ENCODE data around the gene PIGH.
"Not testable (repeated sequence)": the region's sequence is repeated elsewhere in the genome, so short reads cannot be mapped to it uniquely, and the experiment has no call there.

Gene PIGH

GRCh38 chr14:67619446-67620216, 19.6 kb upstream of the PIGH start, which contains the start of gene ARG2:
TSS of gene ARG2 (plus strand) at chr14:67619920. CDS start at chr14:67619978, 58 bp downstream.
- DNase-seq (ENCODE audit: insufficient read length, low spot score) (peak; percentile 82), FAIRE-seq (peak; percentile 98)
- TF ChIP-seq SPI1 (IDR thresholded peaks at IDR 0.05; ENCODE audit: low read depth, low read length) = no peak
- TF ChIP-seq TAF1 (IDR thresholded peaks at IDR 0.05; ENCODE audit: low read depth, low read length) = no peak
- TF ChIP-seq POLR2AphosphoS5 (IDR thresholded peaks at IDR 0.05; ENCODE audit: low read depth, low read length) = no peak
- TF ChIP-seq POLR2A (IDR thresholded peaks at IDR 0.05; ENCODE audit: low read depth, low read length) = no peak
- TF ChIP-seq PAX5 (IDR thresholded peaks at IDR 0.05; ENCODE audit: insufficient read depth, low read length, severe bottlenecking) = peak; percentile 11
- TF ChIP-seq POU2F2 (IDR thresholded peaks at IDR 0.05; ENCODE audit: low read depth, low read length) = 0 out of 2 replicates have a peak, but pooled peaks have one; percentile 16

GRCh38 chr14:67618617-67619063, 18.6 kb upstream of the PIGH start:
- DNase-seq (ENCODE audit: insufficient read length, low spot score) (peak; percentile 34), FAIRE-seq (peak; percentile 43)
- TF ChIP-seq POLR2A (IDR thresholded peaks at IDR 0.05; ENCODE audit: low read depth, low read length) (no peak), PAX5 (IDR thresholded peaks at IDR 0.05; ENCODE audit: insufficient read depth, low read length, severe bottlenecking) (no peak), TAF1 (IDR thresholded peaks at IDR 0.05; ENCODE audit: low read depth, low read length) (no peak), POLR2AphosphoS5 (IDR thresholded peaks at IDR 0.05; ENCODE audit: low read depth, low read length) (no peak)

GRCh38 chr14:67610491-67610890, 10.4 kb upstream of the PIGH start:
- TF ChIP-seq POLR2AphosphoS5 (IDR thresholded peaks at IDR 0.05; ENCODE audit: low read depth, low read length) = no peak
- TF ChIP-seq POU2F2 (IDR thresholded peaks at IDR 0.05; ENCODE audit: low read depth, low read length) = no peak
- no peak for TF ChIP-seq TAF1 (IDR thresholded peaks at IDR 0.05; ENCODE audit: low read depth, low read length)
- no peak for TF ChIP-seq POLR2A (IDR thresholded peaks at IDR 0.05; ENCODE audit: low read depth, low read length)
- 0 out of 2 replicates have a peak, but pooled peaks have one; percentile 16 for TF ChIP-seq SPI1 (IDR thresholded peaks at IDR 0.05; ENCODE audit: low read depth, low read length)
- TF ChIP-seq PAX5 (IDR thresholded peaks at IDR 0.05; ENCODE audit: insufficient read depth, low read length, severe bottlenecking) = no peak
- FAIRE-seq = no peak
- no peak for DNase-seq (ENCODE audit: insufficient read length, low spot score)

- TF ChIP-seq PAX5 (IDR thresholded peaks at IDR 0.05; ENCODE audit: insufficient read depth, low read length, severe bottlenecking) (no peak), POLR2AphosphoS5 (IDR thresholded peaks at IDR 0.05; ENCODE audit: low read depth, low read length) (no peak), POLR2A (IDR thresholded peaks at IDR 0.05; ENCODE audit: low read depth, low read length) (no peak), POU2F2 (IDR thresholded peaks at IDR 0.05; ENCODE audit: low read depth, low read length) (no peak), TAF1 (IDR thresholded peaks at IDR 0.05; ENCODE audit: low read depth, low read length) (no peak), SPI1 (IDR thresholded peaks at IDR 0.05; ENCODE audit: low read depth, low read length) (no peak)
- FAIRE-seq = no peak
- no peak for DNase-seq (ENCODE audit: insufficient read length, low spot score)
Observed at GRCh38 chr14:67609642-67610310, 9.7 kb upstream of the PIGH start.

- no peak for FAIRE-seq
- TF ChIP-seq TAF1 (IDR thresholded peaks at IDR 0.05; ENCODE audit: low read depth, low read length) (no peak), POLR2AphosphoS5 (IDR thresholded peaks at IDR 0.05; ENCODE audit: low read depth, low read length) (no peak), SPI1 (IDR thresholded peaks at IDR 0.05; ENCODE audit: low read depth, low read length) (no peak), POU2F2 (IDR thresholded peaks at IDR 0.05; ENCODE audit: low read depth, low read length) (no peak), POLR2A (IDR thresholded peaks at IDR 0.05; ENCODE audit: low read depth, low read length) (no peak), PAX5 (IDR thresholded peaks at IDR 0.05; ENCODE audit: insufficient read depth, low read length, severe bottlenecking) (no peak)
Observed at GRCh38 chr14:67607646-67608045, 7.6 kb upstream of the PIGH start.

GRCh38 chr14:67602995-67603545, 3.0 kb upstream of the PIGH start:
- FAIRE-seq (peak; percentile 97), DNase-seq (ENCODE audit: insufficient read length, low spot score) (no peak)
- peak; percentile 81 for TF ChIP-seq PAX5 (IDR thresholded peaks at IDR 0.05; ENCODE audit: insufficient read depth, low read length, severe bottlenecking)
- no peak for TF ChIP-seq POLR2AphosphoS5 (IDR thresholded peaks at IDR 0.05; ENCODE audit: low read depth, low read length)
- TF ChIP-seq POLR2A (IDR thresholded peaks at IDR 0.05; ENCODE audit: low read depth, low read length) = no peak
- no peak for TF ChIP-seq TAF1 (IDR thresholded peaks at IDR 0.05; ENCODE audit: low read depth, low read length)
- TF ChIP-seq POU2F2 (IDR thresholded peaks at IDR 0.05; ENCODE audit: low read depth, low read length) = peak; percentile 70; the same call in 1 of the 2 replicates

More at GRCh38 chr14:67607646-67608045, 7.6 kb upstream of the PIGH start:
- no peak for DNase-seq (ENCODE audit: insufficient read length, low spot score)

- TF ChIP-seq SPI1 (IDR thresholded peaks at IDR 0.05; ENCODE audit: low read depth, low read length) (peak; percentile 25; the same call in 1 of the 2 replicates), PAX5 (IDR thresholded peaks at IDR 0.05; ENCODE audit: insufficient read depth, low read length, severe bottlenecking) (no peak), TAF1 (IDR thresholded peaks at IDR 0.05; ENCODE audit: low read depth, low read length) (no peak), POLR2A (IDR thresholded peaks at IDR 0.05; ENCODE audit: low read depth, low read length) (no peak)
- FAIRE-seq = no peak
Observed at GRCh38 chr14:67602076-67602475, 2.0 kb upstream of the PIGH start.

GRCh38 chr14:67600562-67600974, 500 bp upstream of the PIGH start:
- FAIRE-seq = not testable (repeated sequence)

More at GRCh38 chr14:67602076-67602475, 2.0 kb upstream of the PIGH start:
- DNase-seq (ENCODE audit: insufficient read length, low spot score) = no peak

GRCh38 chr14:67595392-67595791, 4.7 kb downstream of the PIGH start:
- TF ChIP-seq PAX5 (IDR thresholded peaks at IDR 0.05; ENCODE audit: insufficient read depth, low read length, severe bottlenecking) (no peak), SPI1 (IDR thresholded peaks at IDR 0.05; ENCODE audit: low read depth, low read length) (no peak), POU2F2 (IDR thresholded peaks at IDR 0.05; ENCODE audit: low read depth, low read length) (no peak)
- DNase-seq (ENCODE audit: insufficient read length, low spot score) (no peak), FAIRE-seq (no peak)

More at GRCh38 chr14:67600562-67600974, 500 bp upstream of the PIGH start:
- not testable (repeated sequence) for DNase-seq (ENCODE audit: insufficient read length, low spot score)

- FAIRE-seq = peak; percentile 58
- not testable (repeated sequence) for DNase-seq (ENCODE audit: insufficient read length, low spot score)
Observed at GRCh38 chr14:67593650-67594049, 6.4 kb downstream of the PIGH start.
